ENCODE measurements around the gene NPIPB6.

NPIPB6 gene

GRCh38 chr16:28324235-28324886 lies 38.9 kb downstream of the NPIPB6 start:
- no peak for DNase-seq (ENCODE audit: low read depth, low spot score)

GRCh38 chr16:28321700-28322411 lies 41.5 kb downstream of the NPIPB6 start:
- DNase-seq (ENCODE audit: low read depth, low spot score), result no peak

GRCh38 chr16:28320741-28321140 lies 42.6 kb downstream of the NPIPB6 start:
- DNase-seq (ENCODE audit: low read depth, low spot score), result no peak

- no peak for DNase-seq (ENCODE audit: low read depth, low spot score)
Observed at GRCh38 chr16:28320023-28320561, 43.2 kb downstream of the NPIPB6 start.

- no peak for DNase-seq (ENCODE audit: low read depth, low spot score)
Observed at GRCh38 chr16:28319476-28320022, 43.8 kb downstream of the NPIPB6 start.

GRCh38 chr16:28318042-28318744 lies 45.1 kb downstream of the NPIPB6 start:
- no peak for DNase-seq (ENCODE audit: low read depth, low spot score)

- DNase-seq (ENCODE audit: low read depth, low spot score), result no peak
Observed at GRCh38 chr16:28317040-28317880, 46.0 kb downstream of the NPIPB6 start.

GRCh38 chr16:28316054-28316453 lies 47.3 kb downstream of the NPIPB6 start:
- no peak for DNase-seq (ENCODE audit: low read depth, low spot score)

GRCh38 chr16:28313587-28313986 lies 49.7 kb downstream of the NPIPB6 start:
- DNase-seq (ENCODE audit: low read depth, low spot score), result no peak

GRCh38 chr16:28312327-28312726 lies 51.0 kb downstream of the NPIPB6 start:
- no peak for DNase-seq (ENCODE audit: low read depth, low spot score)

- no peak for DNase-seq (ENCODE audit: low read depth, low spot score)
Observed at GRCh38 chr16:28311913-28312312, 51.4 kb downstream of the NPIPB6 start.

GRCh38 chr16:28311413-28311812 lies 51.9 kb downstream of the NPIPB6 start:
- no peak for DNase-seq (ENCODE audit: low read depth, low spot score)

- DNase-seq (ENCODE audit: low read depth, low spot score), result no peak
Observed at GRCh38 chr16:28310796-28311195, 52.5 kb downstream of the NPIPB6 start.

GRCh38 chr16:28309811-28310311 lies 53.4 kb downstream of the NPIPB6 start:
- no peak for DNase-seq (ENCODE audit: low read depth, low spot score)

GRCh38 chr16:28308794-28309584 lies 54.3 kb downstream of the NPIPB6 start:
- DNase-seq (ENCODE audit: low read depth, low spot score), result no peak

- DNase-seq (ENCODE audit: low read depth, low spot score), result no peak
Observed at GRCh38 chr16:28307936-28308335, 55.4 kb downstream of the NPIPB6 start.

GRCh38 chr16:28304214-28304613 lies 59.1 kb downstream of the NPIPB6 start:
- no peak for DNase-seq (ENCODE audit: low read depth, low spot score)

- no peak for DNase-seq (ENCODE audit: low read depth, low spot score)
Observed at GRCh38 chr16:28303132-28303531, 60.2 kb downstream of the NPIPB6 start.

- no peak for DNase-seq (ENCODE audit: low read depth, low spot score)
Observed at GRCh38 chr16:28301620-28302019, 61.7 kb downstream of the NPIPB6 start.

GRCh38 chr16:28301154-28301553 lies 62.2 kb downstream of the NPIPB6 start:
- no peak for DNase-seq (ENCODE audit: low read depth, low spot score)
